Activated CD8-positive, alpha-beta T cell treated with anti-CD3 and anti-CD28 coated beads for 36 hours (primary cell): ENCODE data around the gene ANKRD10. TPM values are rescaled to one million over a fixed set of nuclear protein-coding genes. Genes with fewer than 3 reads are reported as not detected.

Experiments
- ATAC-seq: fragments of 200-7000 bp; cut with Tn5 transposase; one replicate; pipeline ENCODE4 v1.10.0; 2021; ENCODE audit warnings: mild to moderate bottlenecking, moderate library complexity
- CTCF ChIA-PET: fragments of 350-600 bp; sonication (Branson Sonifier 250); formaldehyde crosslinking; loops from one replicate; lab custom pipeline; 2021; ENCODE audit warnings: antibody characterized with exemption; lab: Charles Lee
- POLR2A ChIA-PET: fragments of 350-600 bp; sonication (Branson Sonifier 250); formaldehyde crosslinking; loops from one replicate; lab custom pipeline; 2021; ENCODE audit warnings: antibody characterized with exemption; lab: Charles Lee
- DNase-seq: peaks from one replicate; pipeline ENCODE4 v3.0.0-alpha.2; 2020
- H3K27ac Mint-ChIP-seq: one replicate; pipeline ENCODE4 v1.8.0; 2021; ENCODE audit warnings: mild to moderate bottlenecking, mixed read lengths
- H3K27me3 Mint-ChIP-seq: one replicate; pipeline ENCODE4 v1.8.0; 2021; ENCODE audit warnings: mixed read lengths
- H3K36me3 Mint-ChIP-seq: one replicate; pipeline ENCODE4 v1.8.0; 2021; ENCODE audit warnings: low read depth, mixed read lengths
- H3K4me1 Mint-ChIP-seq: one replicate; pipeline ENCODE4 v1.8.0; 2021; ENCODE audit warnings: low read depth, mixed read lengths
- H3K4me3 Mint-ChIP-seq: one replicate; pipeline ENCODE4 v1.8.0; 2021; ENCODE audit warnings: mild to moderate bottlenecking, moderate library complexity, mixed read lengths
- H3K9me3 Mint-ChIP-seq: one replicate; pipeline ENCODE4 v1.8.0; 2021; ENCODE audit warnings: mixed read lengths
- CTCF ChIP-seq: fragments of 200-600 bp; IDR thresholded peaks from one replicate; pipeline ENCODE4 v1.8.0; 2022; ENCODE audit warnings: antibody characterized with exemption, mild to moderate bottlenecking
- intact Hi-C: fragments of 100-400 bp; cut with micrococcal nuclease; formaldehyde crosslinking; loops from one replicate; pipeline ENCODE4 v1.10.0; 2022
- total RNA-seq, 2 experiments: library from RNA; stranded (reverse); gene quantifications; one replicate each; pipeline ENCODE4 v1.2.3, GENCODE V29; 2021

Gene ANKRD10
- total RNA-seq, 2 experiments from 2014 or later, result 81.6 to 86.1 TPM

- no peak overlapping the region for H3K4me3 Mint-ChIP-seq
- no peak for ATAC-seq
- no peak for DNase-seq
- peaks cover 16% of the 10 kb centered on the region for H3K4me1 Mint-ChIP-seq
- CTCF ChIA-PET, result no interaction called here
- peaks cover 1% of the 10 kb centered on the region for H3K27me3 Mint-ChIP-seq
- H3K36me3 Mint-ChIP-seq, result peaks cover 6% of the 10 kb centered on the region
- no peak for TF ChIP-seq CTCF
- no peak overlapping the region for H3K27ac Mint-ChIP-seq
- peaks cover 9% of the 10 kb centered on the region for H3K9me3 Mint-ChIP-seq
- intact Hi-C loops, result no loop called here
- POLR2A ChIA-PET, result interaction anchor here (0.7 to 0.8 kb wide), 2 partner anchors 28 to 208 kb away, joined by 3 to 4 read pairs; no protein-coding TSS in a partner anchor
Observed at GRCh38 chr13:110855363-110855762, 59.5 kb downstream of the ANKRD10 start.

DNA sequence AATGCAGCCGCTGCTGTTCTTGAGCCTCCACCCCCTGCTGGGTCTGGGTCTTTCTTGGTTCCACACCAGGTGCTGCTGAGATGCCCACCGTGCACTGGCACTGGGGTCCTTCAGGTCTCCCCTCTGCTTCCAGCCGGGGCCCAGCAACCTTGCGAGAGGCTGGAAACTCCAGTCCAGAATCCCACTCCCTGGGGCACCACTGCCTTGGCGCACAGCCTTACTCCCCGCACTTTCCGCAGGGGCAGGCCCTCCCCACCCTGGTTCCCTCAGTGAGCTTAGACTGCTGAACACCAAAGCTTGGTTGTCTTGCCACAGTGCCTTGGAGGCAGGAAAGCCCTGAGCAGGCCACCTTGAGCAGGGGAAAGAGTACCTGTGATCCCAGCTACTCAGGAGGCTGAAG is 60.0 kb downstream of the ANKRD10 start:
- ChIA-PET POLR2A (no interaction called here), CTCF (no interaction called here)
- Mint-ChIP-seq H3K36me3 (peaks cover 6% of the 10 kb centered on the region), H3K4me3 (no peak overlapping the region), H3K27ac (no peak overlapping the region), H3K4me1 (peaks cover 16% of the 10 kb centered on the region), H3K27me3 (peaks cover 4% of the 10 kb centered on the region), H3K9me3 (peaks cover 9% of the 10 kb centered on the region)
- DNase-seq (no peak), ATAC-seq (no peak)
- intact Hi-C loops, result no loop called here
- TF ChIP-seq CTCF, result no peak

GRCh38 chr13:110853235-110853721 is 61.6 kb downstream of the ANKRD10 start:
- Mint-ChIP-seq H3K4me1 (peaks cover 15% of the 10 kb centered on the region), H3K36me3 (peaks cover 6% of the 10 kb centered on the region), H3K9me3 (peaks cover 9% of the 10 kb centered on the region), H3K27me3 (peaks cover 6% of the 10 kb centered on the region), H3K27ac (no peak overlapping the region), H3K4me3 (no peak overlapping the region)
- ChIA-PET CTCF (no interaction called here), POLR2A (no interaction called here)
- intact Hi-C loops, result no loop called here
- ATAC-seq, result no peak
- TF ChIP-seq CTCF, result no peak
- no peak for DNase-seq

DNA sequence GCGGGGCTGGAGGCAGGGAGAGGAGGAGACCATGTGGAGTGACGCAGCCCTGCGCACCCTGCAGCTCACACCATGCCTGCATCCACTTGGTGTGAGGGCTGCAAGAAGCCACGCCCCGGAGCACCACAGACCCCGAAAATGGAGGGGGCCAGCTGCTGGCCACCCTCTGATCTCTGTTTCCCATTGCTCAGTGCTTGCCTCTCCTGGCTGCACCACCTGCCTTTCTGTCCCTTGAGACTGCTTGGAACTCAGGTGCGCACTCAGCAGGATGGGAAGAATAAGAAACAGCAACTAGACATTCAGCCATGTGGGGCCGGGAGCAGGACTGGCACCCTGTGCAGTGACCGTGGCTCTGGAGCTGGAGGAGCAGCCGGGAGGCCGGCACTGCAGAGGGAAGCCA is 64.0 kb downstream of the ANKRD10 start:
- H3K27ac Mint-ChIP-seq, result no peak overlapping the region
- ATAC-seq, result no peak
- intact Hi-C loops, result no loop called here
- H3K4me1 Mint-ChIP-seq, result no peaks in the 10 kb centered on the region
- POLR2A ChIA-PET, result no interaction called here
- DNase-seq, result no peak
- H3K9me3 Mint-ChIP-seq, result no peaks in the 10 kb centered on the region
- H3K4me3 Mint-ChIP-seq, result no peak overlapping the region
- CTCF ChIA-PET, result no interaction called here
- H3K27me3 Mint-ChIP-seq, result peaks cover 6% of the 10 kb centered on the region
- no peaks in the 10 kb centered on the region for H3K36me3 Mint-ChIP-seq
- TF ChIP-seq CTCF, result no peak

GRCh38 chr13:110850006-110850405 is 64.9 kb downstream of the ANKRD10 start:
- peaks cover 8% of the 10 kb centered on the region for H3K27me3 Mint-ChIP-seq
- DNase-seq, result no peak
- intact Hi-C loops, result no loop called here
- H3K4me3 Mint-ChIP-seq, result no peak overlapping the region
- H3K27ac Mint-ChIP-seq, result no peak overlapping the region
- no peaks in the 10 kb centered on the region for H3K4me1 Mint-ChIP-seq
- ATAC-seq, result no peak
- CTCF ChIA-PET, result interaction anchor here (1.2 kb wide), 1 partner anchor 205 kb away, joined by 3 read pairs; no protein-coding TSS in a partner anchor
- no peak for TF ChIP-seq CTCF
- POLR2A ChIA-PET, result interaction anchor here (1.0 kb wide), 1 partner anchor 425 kb away, joined by 3 read pairs; no protein-coding TSS in a partner anchor
- no peaks in the 10 kb centered on the region for H3K36me3 Mint-ChIP-seq
- no peaks in the 10 kb centered on the region for H3K9me3 Mint-ChIP-seq
